Measurements from ENCODE around the gene TENM4. TPM values are rescaled to one million over a fixed set of nuclear protein-coding genes. Genes with fewer than 3 reads are reported as not detected.

The TENM4 gene
- total RNA-seq, 8 experiments from 2014 or later: 0.59 to 82.2 (median 24.2) TPM

DNA sequence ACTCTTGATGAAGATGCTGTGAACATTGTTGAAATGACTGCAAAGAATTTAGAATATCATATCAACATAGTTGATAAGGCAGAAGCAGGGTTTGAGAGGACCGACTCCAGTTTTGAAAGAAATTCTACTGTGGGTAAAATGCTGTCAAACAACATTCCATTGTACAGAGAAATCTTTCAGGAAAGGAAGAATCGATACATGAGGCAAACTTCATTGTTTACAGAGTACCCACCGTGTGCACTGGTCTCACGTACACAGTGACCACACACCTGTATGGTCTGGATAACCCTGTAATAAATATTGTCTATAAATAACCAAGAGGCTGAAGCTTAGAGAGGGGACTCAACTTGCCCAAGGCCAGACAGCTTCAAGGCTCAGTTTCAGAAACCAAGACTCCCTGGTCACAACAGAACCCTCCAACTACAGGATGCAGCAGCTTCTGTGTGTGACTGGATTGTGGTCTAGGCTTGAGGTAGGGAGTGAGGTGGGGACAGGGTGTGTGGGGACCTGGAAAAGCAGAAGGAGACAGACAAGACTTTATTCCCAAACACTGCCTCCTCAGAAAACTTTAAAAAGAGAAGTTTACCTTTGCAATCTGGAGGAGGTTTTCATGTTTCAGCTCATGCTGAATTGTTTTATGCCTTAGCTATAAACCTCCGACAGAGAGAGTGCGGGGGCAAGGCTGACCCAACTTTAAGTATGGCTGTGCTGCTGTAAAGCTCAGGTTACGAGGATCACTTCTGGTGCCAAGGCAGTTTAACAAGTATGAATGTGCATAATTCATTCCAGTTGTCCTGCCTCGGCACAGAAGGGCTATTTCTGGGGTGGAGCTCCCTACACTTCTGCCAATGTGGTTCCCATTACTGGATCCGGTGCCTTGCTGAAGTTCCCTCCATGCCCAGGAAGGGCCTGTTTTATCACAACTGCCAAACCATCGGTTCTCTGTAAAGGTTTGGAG lies 493.6 kb downstream of the TENM4 start:
- in situ Hi-C loops (cut with MboI; ENCODE audit: low pct_unique_long_range_greater_than_20kb in 2 of 9, low sequenced_read_pairs in 9 of 9, unreplicated experiment in 9 of 9): no loop called here
- H3K4me3 ChIP-seq: no peak overlapping the region
- ATAC-seq (replicated peaks in 6 of 8): peak in 3 of 8 experiments; percentile 91 to 99 (median 99)
- 4 to 97% (median 88%) methylated on average over 1 to 7 of the region's 10 CpGs for WGBS, 10 experiments
- peaks cover 7 to 13% of the 10 kb centered on the region in 2 donors for H3K4me1 ChIP-seq (replicated peaks in 1 of 2)
- no peak overlapping the region for H3K27ac ChIP-seq

DNA sequence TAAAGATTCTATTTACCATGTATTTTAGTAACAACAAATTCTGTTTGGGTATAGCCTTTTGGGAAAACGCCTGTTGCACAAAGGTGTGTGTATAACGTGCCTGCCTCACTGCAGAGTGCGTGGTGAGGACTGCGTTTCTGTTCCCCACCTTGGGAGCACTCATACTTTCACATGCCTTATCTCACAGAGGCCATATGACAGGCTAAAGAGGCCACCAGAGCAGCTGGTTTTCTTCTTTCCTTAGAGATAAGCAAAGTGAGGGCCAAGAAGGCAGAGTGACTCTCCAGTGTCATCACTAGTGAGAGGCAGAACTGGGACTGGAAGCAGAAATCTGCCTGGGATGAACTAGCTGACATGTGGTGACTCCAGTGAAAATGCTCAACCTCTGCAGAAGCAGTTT lies 497.0 kb downstream of the TENM4 start:
- no peak for ATAC-seq (replicated peaks in 6 of 8)
- Histone ChIP-seq H3K27ac (no peak overlapping the region), H3K4me3 (no peak overlapping the region), H3K4me1 (replicated peaks in 1 of 2) (peaks cover 10% of the 10 kb centered on the region in 2 donors)
- in situ Hi-C loops (cut with MboI; ENCODE audit: low pct_unique_long_range_greater_than_20kb in 2 of 9, low sequenced_read_pairs in 9 of 9, unreplicated experiment in 9 of 9): no loop called here
- 49 to 100% (median 88%) methylated on average over 1 to 4 of the region's 4 CpGs; no CpG with 5 or more reads in 1 of the 10 experiments for WGBS, 10 experiments

DNA sequence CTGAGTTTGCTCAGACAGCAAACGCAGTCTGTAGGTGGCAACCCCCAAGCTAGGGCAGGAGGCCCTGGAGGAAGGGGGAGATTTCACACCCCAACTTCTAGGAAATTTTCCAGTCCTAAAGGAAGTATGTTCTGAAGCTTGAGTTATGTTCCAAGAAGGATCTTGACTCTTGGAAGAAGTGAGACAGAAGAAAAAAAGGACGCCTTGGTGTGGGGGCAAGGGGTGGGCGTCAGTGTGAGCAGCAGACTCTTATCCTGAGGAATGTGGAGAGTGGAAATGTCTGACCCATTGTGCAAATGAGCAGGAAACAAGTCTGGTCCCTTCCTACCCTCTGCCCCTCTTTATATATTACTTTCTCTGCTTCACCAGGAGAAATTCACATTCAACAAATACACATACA lies 497.7 kb downstream of the TENM4 start:
- Histone ChIP-seq H3K27ac (no peak overlapping the region), H3K4me3 (no peak overlapping the region), H3K4me1 (replicated peaks in 1 of 2) (peaks cover 10% of the 10 kb centered on the region in 2 donors)
- ATAC-seq (replicated peaks in 6 of 8): no peak
- in situ Hi-C loops (cut with MboI; ENCODE audit: low pct_unique_long_range_greater_than_20kb in 2 of 9, low sequenced_read_pairs in 9 of 9, unreplicated experiment in 9 of 9): no loop called here
- WGBS, 10 experiments: 67 to 100% (median 80%) methylated on average over 1 to 2 of the region's 3 CpGs; no CpG with 5 or more reads in 5 of the 10 experiments

DNA sequence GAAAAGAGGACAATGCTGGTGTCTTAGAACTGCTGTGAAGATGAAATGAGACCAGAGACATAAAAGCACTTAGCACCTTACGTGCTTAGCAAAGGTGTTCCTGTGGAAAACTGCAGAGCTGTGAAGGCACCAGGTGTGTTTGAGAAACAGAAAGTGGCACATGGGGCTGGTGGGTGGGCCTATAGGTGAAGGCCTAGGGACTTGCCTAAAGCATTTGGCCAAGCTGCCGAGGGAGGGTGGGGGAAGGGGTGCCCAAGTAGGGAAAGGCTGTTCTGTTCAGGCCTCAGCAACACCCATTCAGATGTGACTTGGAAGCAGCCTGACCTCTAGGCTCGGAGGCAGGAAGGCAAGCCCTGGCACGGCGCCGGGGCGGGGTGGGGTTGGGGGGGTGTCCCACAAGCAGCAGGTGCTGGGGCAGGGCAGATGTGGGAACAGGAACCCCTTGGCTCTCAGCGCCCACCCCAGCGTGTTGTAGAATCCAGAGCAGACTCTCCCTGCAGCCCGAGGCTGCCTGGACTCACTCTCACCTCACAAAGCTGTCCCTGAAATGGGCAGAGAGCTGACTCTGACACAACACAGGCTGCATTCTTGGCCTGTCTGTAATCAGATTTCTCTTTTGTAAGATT lies 499.5 kb downstream of the TENM4 start:
- in situ Hi-C loops (cut with MboI; ENCODE audit: low pct_unique_long_range_greater_than_20kb in 2 of 9, low sequenced_read_pairs in 9 of 9, unreplicated experiment in 9 of 9): no loop called here
- Histone ChIP-seq H3K27ac (no peak overlapping the region), H3K4me3 (no peak overlapping the region), H3K4me1 (replicated peaks in 1 of 2) (peaks cover 10% of the 10 kb centered on the region in 2 donors)
- WGBS, 10 experiments: 20 to 100% (median 80%) methylated on average over 1 of the region's 10 CpGs; no CpG with 5 or more reads in 7 of the 10 experiments
- ATAC-seq (replicated peaks in 6 of 8): no peak

DNA sequence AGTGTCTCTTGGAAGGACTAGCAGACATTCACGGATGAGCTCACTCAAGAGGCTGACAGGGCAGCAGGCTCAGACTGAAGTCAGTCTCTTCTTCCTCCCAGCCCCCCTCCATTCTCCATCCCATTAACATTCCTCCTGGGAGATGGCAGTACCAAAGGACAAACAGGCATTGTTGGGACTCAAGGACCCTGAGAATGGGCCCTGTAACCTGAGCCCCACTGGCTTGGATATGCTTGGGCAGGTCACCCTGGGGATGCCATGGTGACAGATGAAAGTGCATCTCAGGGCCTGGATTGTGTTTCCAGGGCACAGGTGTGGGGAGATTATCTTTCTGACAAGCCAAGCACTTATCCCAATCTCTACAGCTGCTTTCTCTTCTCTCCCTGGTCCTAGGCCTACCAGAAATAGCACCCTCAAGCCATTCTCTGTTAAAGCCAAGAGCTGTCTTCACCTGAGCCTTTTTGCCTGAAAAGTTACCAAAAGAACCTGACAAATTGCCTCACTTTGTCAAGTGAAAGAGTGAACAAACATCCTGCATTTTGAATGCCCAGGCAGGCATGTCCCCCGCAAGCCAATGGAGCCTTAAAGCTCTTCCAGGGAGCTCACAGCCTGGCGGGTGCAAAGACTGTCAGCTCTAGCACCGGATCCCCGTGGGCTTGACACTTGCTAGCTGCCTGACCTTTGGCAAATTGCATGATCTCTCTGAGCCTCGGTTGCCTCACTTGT lies 500.2 kb downstream of the TENM4 start:
- in situ Hi-C loops (cut with MboI; ENCODE audit: low pct_unique_long_range_greater_than_20kb in 2 of 9, low sequenced_read_pairs in 9 of 9, unreplicated experiment in 9 of 9): no loop called here
- no peak overlapping the region for H3K4me3 ChIP-seq
- peaks cover 10% of the 10 kb centered on the region in 2 donors for H3K4me1 ChIP-seq (replicated peaks in 1 of 2)
- H3K27ac ChIP-seq: no peak overlapping the region
- peak in 5 of 8 experiments; percentile 35 to 94 (median 60) for ATAC-seq (replicated peaks in 6 of 8)
- 50 to 84% (median 64%) methylated on average over 1 to 4 of the region's 6 CpGs; no CpG with 5 or more reads in 3 of the 10 experiments for WGBS, 10 experiments

DNA sequence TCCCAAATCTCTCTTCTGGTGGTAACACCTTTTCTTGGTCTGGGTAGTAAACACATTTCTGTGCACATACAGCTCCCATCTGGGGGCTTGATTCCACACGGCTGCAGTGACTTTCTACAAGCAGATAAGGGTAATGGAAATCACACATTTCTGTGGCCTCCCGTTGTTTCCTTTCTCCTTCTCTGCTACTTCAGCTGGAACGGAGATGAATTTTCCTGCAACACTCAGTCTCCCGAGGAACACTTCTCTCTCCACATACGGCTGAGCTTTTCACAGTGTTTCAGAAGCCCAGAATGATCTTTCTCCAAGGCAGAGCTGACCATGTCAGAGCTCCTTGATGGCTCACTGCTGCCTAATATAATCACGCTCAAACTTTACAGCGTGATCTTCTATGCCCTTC lies 501.9 kb downstream of the TENM4 start:
- Histone ChIP-seq H3K27ac (no peak overlapping the region), H3K4me1 (replicated peaks in 1 of 2) (peaks cover 10% of the 10 kb centered on the region in 2 donors), H3K4me3 (no peak overlapping the region)
- WGBS, 10 experiments: 44 to 100% (median 95%) methylated on average over 2 to 6 of the region's 7 CpGs; no CpG with 5 or more reads in 5 of the 10 experiments
- in situ Hi-C loops (cut with MboI; ENCODE audit: low pct_unique_long_range_greater_than_20kb in 2 of 9, low sequenced_read_pairs in 9 of 9, unreplicated experiment in 9 of 9): no loop called here
- no peak for ATAC-seq (replicated peaks in 6 of 8)

DNA sequence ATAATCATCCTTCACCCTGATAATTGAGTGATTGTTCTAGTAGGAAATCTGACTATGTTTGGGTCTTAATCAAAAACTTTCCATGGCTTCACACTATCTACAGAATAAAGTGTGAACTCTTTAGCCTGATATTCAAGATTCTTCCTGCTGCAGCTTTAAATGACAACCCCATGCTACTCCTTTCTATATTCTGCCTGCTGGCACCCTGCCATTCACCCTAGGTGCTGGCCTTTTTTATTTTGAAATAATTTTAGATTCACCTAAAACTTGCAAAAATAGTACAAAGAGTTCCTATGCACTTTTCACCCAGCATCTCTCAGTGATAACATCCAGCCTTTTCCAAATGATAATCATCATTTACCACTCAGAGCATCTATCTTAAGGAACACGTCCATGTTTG lies 502.8 kb downstream of the TENM4 start:
- in situ Hi-C loops (cut with MboI; ENCODE audit: low pct_unique_long_range_greater_than_20kb in 2 of 9, low sequenced_read_pairs in 9 of 9, unreplicated experiment in 9 of 9): no loop called here
- no peak overlapping the region for H3K27ac ChIP-seq
- no peak overlapping the region for H3K4me3 ChIP-seq
- peaks cover 10% of the 10 kb centered on the region in 2 donors for H3K4me1 ChIP-seq (replicated peaks in 1 of 2)
- WGBS, 10 experiments: 40 to 100% (median 83%) methylated on average over 1 of the region's 1 CpG; no CpG with 5 or more reads in 5 of the 10 experiments
- no peak for ATAC-seq (replicated peaks in 6 of 8)

DNA sequence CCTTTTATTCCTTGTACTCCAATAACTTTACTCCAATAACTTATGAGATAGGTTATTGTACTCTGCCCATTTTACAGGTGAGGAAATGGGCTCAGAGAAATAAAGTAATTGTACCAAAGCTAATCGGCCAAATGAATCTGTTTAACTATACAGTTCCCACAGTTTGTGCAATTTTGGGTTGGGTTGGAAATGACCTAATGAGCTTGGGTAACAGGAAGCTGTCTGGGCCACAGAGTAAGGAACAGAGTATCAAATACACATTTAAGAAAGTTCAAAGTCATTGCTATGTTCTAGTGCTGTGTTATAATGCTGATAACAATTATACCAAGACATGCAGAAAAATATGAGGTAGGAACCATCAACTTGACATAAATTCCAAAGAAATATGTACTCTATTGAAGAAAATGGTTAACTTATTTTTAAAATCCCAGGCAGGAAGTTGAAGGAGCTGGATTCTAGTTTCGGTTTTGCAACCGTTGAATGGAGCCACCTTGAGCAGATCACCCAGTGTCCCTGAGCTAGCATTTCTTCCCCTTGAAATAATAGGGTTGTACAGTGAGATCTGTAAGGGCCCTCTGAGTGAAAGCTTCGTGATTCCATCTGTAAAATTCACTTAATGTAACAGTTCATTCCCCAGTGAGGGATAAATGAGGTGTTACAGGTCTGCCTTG lies 505.3 kb downstream of the TENM4 start:
- in situ Hi-C loops (cut with MboI; ENCODE audit: low pct_unique_long_range_greater_than_20kb in 2 of 9, low sequenced_read_pairs in 9 of 9, unreplicated experiment in 9 of 9): no loop called here
- peak in 1 of 8 experiments; percentile 37 for ATAC-seq (replicated peaks in 6 of 8)
- WGBS, 10 experiments: 19 to 100% (median 94%) methylated on average over 1 to 3 of the region's 4 CpGs; no CpG with 5 or more reads in 1 of the 10 experiments

DNA sequence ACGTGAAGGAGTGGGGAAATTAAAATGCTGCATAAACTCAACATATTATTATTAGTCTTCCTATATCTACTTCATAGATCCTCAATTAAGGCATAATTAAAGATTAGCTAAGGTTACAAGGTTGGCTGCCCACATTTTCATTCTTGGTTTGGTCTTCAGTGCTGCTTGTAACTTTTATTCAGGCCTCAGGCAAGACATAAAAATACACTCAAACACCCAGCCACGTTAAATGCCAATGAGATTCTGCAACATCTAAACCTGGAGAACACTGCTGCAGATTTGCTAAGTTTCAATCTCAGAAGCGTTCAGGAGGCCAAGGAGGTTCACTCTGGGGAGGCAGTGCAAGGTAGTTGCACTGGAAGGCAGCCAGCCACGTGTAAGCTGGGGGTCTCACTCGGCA lies 507.5 kb downstream of the TENM4 start:
- 25 to 100% (median 86%) methylated on average over 1 to 4 of the region's 5 CpGs; no CpG with 5 or more reads in 1 of the 10 experiments for whole genome bisulfite sequencing, 10 experiments
- ATAC-seq (replicated peaks in 6 of 8): no peak
- Histone ChIP-seq H3K4me3 (no peak overlapping the region), H3K4me1 (replicated peaks in 1 of 2) (peaks cover 20 to 23% of the 10 kb centered on the region in 2 donors), H3K27ac (no peak overlapping the region)
- in situ Hi-C loops (cut with MboI; ENCODE audit: low pct_unique_long_range_greater_than_20kb in 2 of 9, low sequenced_read_pairs in 9 of 9, unreplicated experiment in 9 of 9): no loop called here

More for the DNA sequence above, 505.3 kb downstream of the TENM4 start:
- Histone ChIP-seq H3K27ac (no peak overlapping the region), H3K4me3 (no peak overlapping the region), H3K4me1 (replicated peaks in 1 of 2) (peaks cover 4 to 7% of the 10 kb centered on the region in 2 donors)

DNA sequence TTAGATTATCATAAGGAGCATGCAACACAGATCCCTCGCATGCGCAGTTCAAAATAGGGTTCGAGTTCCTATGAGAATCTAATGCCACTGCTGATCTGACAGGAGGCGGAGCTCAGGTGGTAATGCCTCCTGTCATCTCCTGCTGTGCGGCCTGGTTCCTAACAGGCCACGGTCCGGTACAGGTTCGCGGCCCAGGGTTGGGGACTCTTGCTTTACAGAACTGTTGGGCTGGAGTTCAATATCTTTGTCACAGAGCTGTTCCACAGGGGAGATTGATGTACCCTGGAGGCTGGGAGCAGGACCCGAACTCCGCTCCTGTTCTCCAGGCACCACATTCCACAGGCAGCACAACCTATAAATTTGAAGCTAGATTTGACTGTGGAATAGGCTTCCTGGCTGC lies 508.1 kb downstream of the TENM4 start:
- 80 to 100% (median 91%) methylated on average over 1 to 11 of the region's 11 CpGs; no CpG with 5 or more reads in 5 of the 10 experiments for WGBS, 10 experiments
- no peak for ATAC-seq (replicated peaks in 6 of 8)
- no peak overlapping the region for H3K4me3 ChIP-seq
- in situ Hi-C loops (cut with MboI; ENCODE audit: low pct_unique_long_range_greater_than_20kb in 2 of 9, low sequenced_read_pairs in 9 of 9, unreplicated experiment in 9 of 9): no loop called here
- H3K27ac ChIP-seq: no peak overlapping the region
- H3K4me1 ChIP-seq (replicated peaks in 1 of 2): peaks cover 20 to 23% of the 10 kb centered on the region in 2 donors

DNA sequence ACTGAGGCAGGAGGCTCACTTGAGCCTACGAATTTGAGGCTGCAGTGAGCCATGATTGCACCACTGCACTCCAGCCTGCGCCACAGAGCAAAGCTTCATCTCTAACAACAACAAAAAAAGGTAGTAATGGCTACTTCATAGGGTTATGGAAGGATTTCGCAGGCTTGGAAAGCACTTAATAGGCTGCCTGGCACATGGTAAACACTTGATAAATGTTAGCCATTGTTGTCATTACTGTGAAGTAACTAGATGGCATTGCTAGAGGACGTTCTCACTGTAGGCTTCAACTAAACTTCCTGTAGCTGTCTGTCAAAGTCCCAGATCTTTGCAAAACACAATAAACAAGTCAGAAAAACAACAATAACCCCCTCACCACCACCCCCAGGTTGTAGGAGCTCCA lies 508.9 kb downstream of the TENM4 start:
- H3K4me1 ChIP-seq (replicated peaks in 1 of 2): peaks cover 20 to 23% of the 10 kb centered on the region in 2 donors
- no peak overlapping the region for H3K4me3 ChIP-seq
- ATAC-seq (replicated peaks in 6 of 8): no peak
- no peak overlapping the region for H3K27ac ChIP-seq
- WGBS, 10 experiments: 20 to 91% (median 80%) methylated on average over 1 to 4 of the region's 4 CpGs; no CpG with 5 or more reads in 3 of the 10 experiments
- in situ Hi-C loops (cut with MboI; ENCODE audit: low pct_unique_long_range_greater_than_20kb in 2 of 9, low sequenced_read_pairs in 9 of 9, unreplicated experiment in 9 of 9): no loop called here

DNA sequence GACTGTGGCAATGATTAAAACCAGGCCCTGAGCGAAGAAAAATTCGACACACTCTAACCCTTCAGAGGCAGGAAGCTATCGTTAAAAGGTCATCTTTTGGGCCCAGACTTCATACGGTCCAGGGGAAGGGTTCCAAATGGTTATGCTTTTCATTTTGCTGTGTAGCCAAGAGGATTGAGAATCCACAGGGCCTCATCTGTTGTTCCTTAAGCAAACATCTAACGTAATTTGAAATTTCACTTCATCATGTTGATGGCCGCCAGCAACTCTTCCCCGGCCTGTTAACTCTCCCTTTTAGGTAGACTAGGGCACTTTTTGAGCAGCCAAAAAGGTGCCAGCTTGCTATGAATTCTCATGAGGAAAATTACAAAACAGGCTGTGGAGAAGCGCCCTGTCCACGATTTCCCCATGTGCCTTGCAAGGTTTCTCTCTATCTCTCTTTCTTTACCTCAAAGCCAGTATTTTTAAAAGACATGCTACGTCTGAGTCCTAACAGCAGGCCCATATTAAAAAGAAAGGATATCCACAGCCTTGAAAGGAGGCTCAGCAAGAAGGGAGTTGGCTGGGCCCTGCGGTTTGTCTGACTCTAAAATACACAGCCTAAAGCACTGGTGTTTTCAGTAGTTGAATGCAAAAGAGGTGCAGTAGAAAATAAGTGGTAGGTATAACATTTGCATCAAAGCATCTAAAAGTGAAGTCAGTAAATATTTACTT lies 509.9 kb downstream of the TENM4 start:
- in situ Hi-C loops (cut with MboI; ENCODE audit: low pct_unique_long_range_greater_than_20kb in 2 of 9, low sequenced_read_pairs in 9 of 9, unreplicated experiment in 9 of 9): no loop called here
- H3K4me3 ChIP-seq: no peak overlapping the region
- whole genome bisulfite sequencing, 10 experiments: 16 to 80% (median 61%) methylated on average over 1 to 11 of the region's 11 CpGs; no CpG with 5 or more reads in 3 of the 10 experiments
- peaks cover 20 to 23% of the 10 kb centered on the region in 2 donors for H3K4me1 ChIP-seq (replicated peaks in 1 of 2)
- no peak overlapping the region for H3K27ac ChIP-seq
- ATAC-seq (replicated peaks in 6 of 8): no peak

Data from motor neuron (in vitro differentiated cells).